Endothelial cell of umbilical vein (primary cell): ENCODE data around the gene SMIM10L2A.

ENCODE experiments used
- EZH2 ChIP-seq: IDR thresholded peaks from 2 replicates; pipeline ENCODE4 v1.6.1; 2012; ENCODE audit warnings: borderline replicate concordance, low read depth, mild to moderate bottlenecking, moderate library complexity, low read length, inconsistent platforms; ENCODE audit not compliant: severe bottlenecking
- GATA2 ChIP-seq: IDR thresholded peaks from 2 replicates; pipeline ENCODE4 v1.7.0; 2011; ENCODE audit warnings: low read depth, mild to moderate bottlenecking, moderate library complexity, mixed read lengths, low read length; ENCODE audit not compliant: insufficient read length, insufficient read depth
- MYC ChIP-seq: IDR thresholded peaks from one replicate; pipeline ENCODE4 v1.6.1; 2011; ENCODE audit warnings: mild to moderate bottlenecking, low read depth, low read length
- POLR2A ChIP-seq: IDR thresholded peaks from 2 replicates; pipeline ENCODE4 v1.6.1; 2012; ENCODE audit warnings: low read depth, mild to moderate bottlenecking, control low read depth, low read length
- POLR2AphosphoS5 ChIP-seq: IDR thresholded peaks from 2 replicates; pipeline ENCODE4 v1.6.1; 2012; ENCODE audit warnings: low read depth, mild to moderate bottlenecking, control low read depth, low read length, moderate library complexity; ENCODE audit not compliant: insufficient read depth
- TF ChIP-seq, protein P1 (sequence below), 2 donors: IDR thresholded peaks; 1 replicate in 1 of 2; 2 replicates in 1 of 2; pipeline ENCODE4 v1.5.1; 2011; ENCODE audit warnings: low read length in 2 of 2, mild to moderate bottlenecking in 2 of 2, moderate library complexity in 2 of 2, control low read depth in 1 of 2, inconsistent platforms in 1 of 2, low read depth in 1 of 2; ENCODE audit not compliant: insufficient read depth in 1 of 2; ENCODE audit errors: extremely low read depth in 1 of 2
- TF ChIP-seq, protein P2 (sequence below): IDR thresholded peaks from 2 replicates; pipeline ENCODE4 v1.6.1; 2011; ENCODE audit not compliant: insufficient read depth, insufficient read length

DNA sequence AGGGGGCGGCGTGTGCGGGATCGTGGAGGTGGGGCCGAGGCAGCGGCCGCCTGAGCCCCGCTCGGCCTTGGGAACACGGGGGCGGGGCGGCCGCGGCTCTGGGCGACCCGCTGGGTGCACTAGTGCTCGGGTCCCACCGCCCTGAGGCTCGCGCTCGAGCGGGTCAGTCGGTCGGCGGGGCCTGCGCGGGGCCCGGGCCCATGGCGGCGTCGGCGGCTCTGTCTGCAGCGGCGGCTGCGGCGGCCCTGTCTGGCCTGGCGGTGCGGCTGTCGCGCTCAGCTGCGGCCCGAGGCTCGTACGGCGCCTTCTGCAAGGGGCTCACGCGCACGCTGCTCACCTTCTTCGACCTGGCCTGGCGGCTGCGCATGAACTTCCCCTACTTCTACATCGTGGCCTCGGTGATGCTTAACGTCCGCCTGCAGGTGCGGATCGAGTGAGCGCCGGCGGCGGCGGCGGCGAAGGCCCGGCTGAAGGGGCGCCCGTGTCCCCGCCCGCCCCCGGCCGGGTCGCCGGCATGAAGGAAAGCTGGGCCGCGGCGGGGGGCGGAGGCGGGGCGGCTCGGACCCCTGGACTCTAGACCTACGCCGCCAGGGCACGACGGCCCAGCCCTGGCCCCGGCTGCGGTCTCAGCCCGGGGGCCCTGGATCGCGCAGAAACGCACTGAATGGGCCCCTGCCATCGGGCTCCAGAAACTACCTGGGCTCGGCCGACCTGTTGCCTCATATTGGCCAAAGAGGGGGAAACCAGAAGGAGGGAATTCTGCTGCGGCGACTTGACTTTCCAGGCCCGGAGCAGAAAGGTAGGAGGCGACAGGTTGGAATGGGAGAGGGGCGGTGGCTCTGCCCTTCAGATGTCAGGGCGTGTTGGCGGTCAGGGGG is at the start of gene SMIM10L2A:
- TF ChIP-seq, protein P1, sequence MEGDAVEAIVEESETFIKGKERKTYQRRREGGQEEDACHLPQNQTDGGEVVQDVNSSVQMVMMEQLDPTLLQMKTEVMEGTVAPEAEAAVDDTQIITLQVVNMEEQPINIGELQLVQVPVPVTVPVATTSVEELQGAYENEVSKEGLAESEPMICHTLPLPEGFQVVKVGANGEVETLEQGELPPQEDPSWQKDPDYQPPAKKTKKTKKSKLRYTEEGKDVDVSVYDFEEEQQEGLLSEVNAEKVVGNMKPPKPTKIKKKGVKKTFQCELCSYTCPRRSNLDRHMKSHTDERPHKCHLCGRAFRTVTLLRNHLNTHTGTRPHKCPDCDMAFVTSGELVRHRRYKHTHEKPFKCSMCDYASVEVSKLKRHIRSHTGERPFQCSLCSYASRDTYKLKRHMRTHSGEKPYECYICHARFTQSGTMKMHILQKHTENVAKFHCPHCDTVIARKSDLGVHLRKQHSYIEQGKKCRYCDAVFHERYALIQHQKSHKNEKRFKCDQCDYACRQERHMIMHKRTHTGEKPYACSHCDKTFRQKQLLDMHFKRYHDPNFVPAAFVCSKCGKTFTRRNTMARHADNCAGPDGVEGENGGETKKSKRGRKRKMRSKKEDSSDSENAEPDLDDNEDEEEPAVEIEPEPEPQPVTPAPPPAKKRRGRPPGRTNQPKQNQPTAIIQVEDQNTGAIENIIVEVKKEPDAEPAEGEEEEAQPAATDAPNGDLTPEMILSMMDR (IDR thresholded peaks at IDR 0.05; ENCODE audit: extremely low read depth in 1 of 2, insufficient read depth in 1 of 2, low read depth in 1 of 2, low read length in 2 of 2), result no peak
- no peak for TF ChIP-seq POLR2A
- TF ChIP-seq EZH2, result no peak
- TF ChIP-seq POLR2AphosphoS5, result no peak
- TF ChIP-seq MYC, result no peak
- TF ChIP-seq, protein P2, sequence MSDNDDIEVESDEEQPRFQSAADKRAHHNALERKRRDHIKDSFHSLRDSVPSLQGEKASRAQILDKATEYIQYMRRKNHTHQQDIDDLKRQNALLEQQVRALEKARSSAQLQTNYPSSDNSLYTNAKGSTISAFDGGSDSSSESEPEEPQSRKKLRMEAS, result no peak
- no peak for TF ChIP-seq GATA2
